Breast epithelium (tissue), 4 donors: ENCODE measurements around the gene PDIA5. TPM values are rescaled to one million over a fixed set of nuclear protein-coding genes. Genes with fewer than 3 reads are reported as not detected.

Experiments used
- DNase-seq, 2 donors: peaks; one replicate each; pipeline ENCODE4 v3.0.0-alpha.2; 2019; ENCODE audit warnings: low spot score in 2 of 2
- H3K27ac ChIP-seq, 2 donors: fragments of 200-600 bp; sonication (generic) in 1 of 2; one replicate each; pipeline ENCODE4 v1.5.1; 2016 to 2019; ENCODE audit warnings: mild to moderate bottlenecking in 1 of 2
- H3K27me3 ChIP-seq, 2 donors: fragments of 200-600 bp; sonication (generic) in 1 of 2; one replicate each; pipeline versions ENCODE4 v1.5.1 to v1.6.0; 2017 to 2019; ENCODE audit warnings: control low read depth in 1 of 2, mild to moderate bottlenecking in 1 of 2
- H3K36me3 ChIP-seq: fragments of 200-600 bp; one replicate; pipeline ENCODE4 v1.5.1; 2019
- H3K4me1 ChIP-seq, 2 donors: fragments of 200-600 bp; sonication (generic); one replicate each; pipeline ENCODE4 v1.5.1; 2016 to 2019; ENCODE audit warnings: control low read depth in 1 of 2
- H3K4me3 ChIP-seq, 3 donors: fragments of 200-600 bp; sonication (generic); 1 replicate in 2 of 3; 2 replicates in 1 of 3; pipeline ENCODE4 v1.5.1; 2016 to 2019; ENCODE audit warnings: mild to moderate bottlenecking in 3 of 3, moderate library complexity in 2 of 3
- H3K9me3 ChIP-seq, 2 donors: fragments of 200-600 bp; sonication (generic) in 1 of 2; one replicate each; pipeline ENCODE4 v1.5.1; 2016 to 2019; ENCODE audit warnings: control low read depth in 1 of 2
- POLR2A ChIP-seq: fragments of 450-650 bp; IDR thresholded peaks from one replicate; pipeline ENCODE4 v1.6.1; 2016; ENCODE audit warnings: antibody characterized with exemption, mild to moderate bottlenecking, moderate library complexity
- POLR2AphosphoS5 ChIP-seq, 3 donors: sonication (generic); formaldehyde crosslinking; IDR thresholded peaks; one replicate each; pipeline ENCODE4 v1.6.1; 2017; ENCODE audit warnings: antibody characterized with exemption in 3 of 3
- intact Hi-C: fragments of 100-400 bp; cut with DNase I; formaldehyde crosslinking; loops from one replicate; pipeline ENCODE4 v1.15.1; 2023; ENCODE audit warnings: low total_unique reads
- total RNA-seq, 3 donors: library from RNA; depleted of rRNA; stranded (reverse); fragments of >200 nt; gene quantifications; one replicate each; pipeline ENCODE4 v1.1.0, GENCODE V29; 2016
- TF ChIP-seq, protein P1 (sequence below), 3 donors: fragments of 450-650 bp; IDR thresholded peaks; one replicate each; pipeline ENCODE4 v1.5.1; 2016 to 2017; ENCODE audit warnings: antibody characterized with exemption in 3 of 3, mild to moderate bottlenecking in 3 of 3, moderate library complexity in 3 of 3

The PDIA5 gene
- total RNA-seq, 3 donors from 2014 or later: 10.7 to 26.5 (median 11.0) TPM

DNA sequence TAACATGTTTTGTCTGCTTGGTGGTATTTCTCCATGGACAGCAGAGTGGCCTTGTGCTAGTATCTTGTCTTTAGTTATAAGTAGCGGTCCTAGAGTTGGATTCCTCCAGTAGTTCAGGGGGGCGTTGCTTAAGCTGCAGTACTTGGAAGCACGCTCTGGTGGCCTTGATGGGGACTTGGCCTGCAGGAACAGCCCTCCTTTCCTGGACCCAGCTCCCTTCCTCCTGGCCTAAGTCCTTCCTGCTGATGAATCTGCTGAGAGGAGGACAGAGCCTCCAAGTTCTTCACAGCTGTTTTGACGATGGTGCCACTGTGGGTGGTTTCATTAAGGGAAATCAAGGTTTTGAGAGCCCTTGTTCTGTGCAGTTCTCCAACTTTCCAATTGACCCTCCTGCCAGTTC is 96.3 kb downstream of the PDIA5 start:
- TF ChIP-seq, protein P1, sequence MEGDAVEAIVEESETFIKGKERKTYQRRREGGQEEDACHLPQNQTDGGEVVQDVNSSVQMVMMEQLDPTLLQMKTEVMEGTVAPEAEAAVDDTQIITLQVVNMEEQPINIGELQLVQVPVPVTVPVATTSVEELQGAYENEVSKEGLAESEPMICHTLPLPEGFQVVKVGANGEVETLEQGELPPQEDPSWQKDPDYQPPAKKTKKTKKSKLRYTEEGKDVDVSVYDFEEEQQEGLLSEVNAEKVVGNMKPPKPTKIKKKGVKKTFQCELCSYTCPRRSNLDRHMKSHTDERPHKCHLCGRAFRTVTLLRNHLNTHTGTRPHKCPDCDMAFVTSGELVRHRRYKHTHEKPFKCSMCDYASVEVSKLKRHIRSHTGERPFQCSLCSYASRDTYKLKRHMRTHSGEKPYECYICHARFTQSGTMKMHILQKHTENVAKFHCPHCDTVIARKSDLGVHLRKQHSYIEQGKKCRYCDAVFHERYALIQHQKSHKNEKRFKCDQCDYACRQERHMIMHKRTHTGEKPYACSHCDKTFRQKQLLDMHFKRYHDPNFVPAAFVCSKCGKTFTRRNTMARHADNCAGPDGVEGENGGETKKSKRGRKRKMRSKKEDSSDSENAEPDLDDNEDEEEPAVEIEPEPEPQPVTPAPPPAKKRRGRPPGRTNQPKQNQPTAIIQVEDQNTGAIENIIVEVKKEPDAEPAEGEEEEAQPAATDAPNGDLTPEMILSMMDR (IDR thresholded peaks at IDR 0.05): no peak
- TF ChIP-seq POLR2AphosphoS5 (IDR thresholded peaks at IDR 0.05) (no peak), POLR2A (no peak)
- intact Hi-C loops: no loop called here
- Histone ChIP-seq H3K27me3 (no peaks in the 10 kb centered on the region), H3K4me1 (no peaks in the 10 kb centered on the region), H3K36me3 (peaks cover 7% of the 10 kb centered on the region), H3K4me3 (no peak overlapping the region), H3K9me3 (no peaks in the 10 kb centered on the region), H3K27ac (no peak overlapping the region)
- no peak for DNase-seq

DNA sequence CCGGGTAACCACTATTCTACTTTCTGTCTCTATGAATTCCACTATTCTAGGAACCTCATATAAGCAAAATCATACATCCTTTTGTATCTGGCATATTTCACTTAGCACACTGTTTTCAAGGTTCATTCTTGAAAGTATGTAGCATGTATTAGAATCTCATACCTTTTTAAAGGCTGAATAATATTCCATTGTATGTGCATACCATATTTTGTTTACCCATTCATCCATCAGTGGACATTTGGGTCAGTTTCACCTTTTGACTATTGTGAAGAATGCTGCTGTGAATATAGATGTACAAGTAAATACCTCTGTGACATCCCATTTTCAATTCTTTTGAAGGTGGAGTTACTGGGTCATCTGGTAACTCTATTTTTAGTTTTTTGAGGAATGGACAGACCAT is 98.3 kb downstream of the PDIA5 start:
- H3K27me3 ChIP-seq: no peaks in the 10 kb centered on the region
- H3K36me3 ChIP-seq: peaks cover 7% of the 10 kb centered on the region
- H3K4me1 ChIP-seq: no peaks in the 10 kb centered on the region
- intact Hi-C loops: no loop called here
- no peaks in the 10 kb centered on the region for H3K9me3 ChIP-seq
- no peak overlapping the region for H3K4me3 ChIP-seq
- no peak for DNase-seq
- TF ChIP-seq, protein P1 (IDR thresholded peaks at IDR 0.05): no peak
- TF ChIP-seq POLR2A: no peak
- no peak for TF ChIP-seq POLR2AphosphoS5 (IDR thresholded peaks at IDR 0.05)
- no peak overlapping the region for H3K27ac ChIP-seq

DNA sequence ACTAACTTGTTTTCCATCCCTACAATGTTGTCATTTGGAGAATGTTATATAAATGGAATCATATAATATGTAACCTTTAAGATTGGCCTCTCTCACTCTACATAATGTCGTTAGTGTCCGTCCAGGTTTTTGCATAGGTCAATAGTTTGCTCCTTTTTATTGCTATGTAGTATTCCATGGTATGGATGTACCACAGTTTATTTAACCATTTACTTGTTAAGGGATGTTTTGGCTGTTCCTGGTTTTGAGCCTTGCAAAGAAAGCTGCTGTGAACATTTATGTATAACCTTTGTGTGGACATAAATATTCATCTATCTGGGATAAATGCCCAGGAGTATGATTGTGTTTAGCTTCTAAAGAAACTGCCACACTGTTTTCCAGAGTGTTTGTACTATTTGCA is 100.9 kb downstream of the PDIA5 start:
- H3K36me3 ChIP-seq: peaks cover 7% of the 10 kb centered on the region
- TF ChIP-seq POLR2A (no peak), POLR2AphosphoS5 (IDR thresholded peaks at IDR 0.05) (no peak)
- TF ChIP-seq, protein P1 (IDR thresholded peaks at IDR 0.05): no peak
- H3K27ac ChIP-seq: no peak overlapping the region
- no peaks in the 10 kb centered on the region for H3K27me3 ChIP-seq
- intact Hi-C loops: no loop called here
- no peaks in the 10 kb centered on the region for H3K9me3 ChIP-seq
- no peaks in the 10 kb centered on the region for H3K4me1 ChIP-seq
- DNase-seq: no peak
- no peak overlapping the region for H3K4me3 ChIP-seq

DNA sequence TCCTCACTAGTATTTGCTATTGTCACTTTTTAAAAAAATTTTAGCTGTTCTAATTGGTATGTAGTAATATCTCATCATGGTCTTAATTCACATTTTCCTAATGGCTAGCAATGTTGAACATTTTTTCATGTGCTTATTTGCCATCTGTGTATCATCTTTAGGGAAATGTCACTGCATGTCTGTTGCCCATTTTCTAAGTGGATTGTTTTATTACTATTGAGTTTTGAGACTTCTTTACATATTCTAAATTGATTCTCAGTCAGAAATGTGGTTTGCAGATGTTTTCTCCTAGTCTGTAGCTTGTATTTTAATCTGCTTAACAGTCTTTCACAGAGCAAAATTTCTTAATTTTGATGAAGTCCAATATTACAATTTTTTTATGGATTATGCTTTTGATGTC is 101.3 kb downstream of the PDIA5 start:
- Histone ChIP-seq H3K27me3 (no peaks in the 10 kb centered on the region), H3K4me3 (no peak overlapping the region), H3K36me3 (peaks cover 7% of the 10 kb centered on the region), H3K9me3 (no peaks in the 10 kb centered on the region), H3K4me1 (no peaks in the 10 kb centered on the region), H3K27ac (no peak overlapping the region)
- no peak for DNase-seq
- TF ChIP-seq, protein P1 (IDR thresholded peaks at IDR 0.05): no peak
- TF ChIP-seq POLR2AphosphoS5 (IDR thresholded peaks at IDR 0.05) (no peak), POLR2A (no peak)
- intact Hi-C loops: no loop called here

DNA sequence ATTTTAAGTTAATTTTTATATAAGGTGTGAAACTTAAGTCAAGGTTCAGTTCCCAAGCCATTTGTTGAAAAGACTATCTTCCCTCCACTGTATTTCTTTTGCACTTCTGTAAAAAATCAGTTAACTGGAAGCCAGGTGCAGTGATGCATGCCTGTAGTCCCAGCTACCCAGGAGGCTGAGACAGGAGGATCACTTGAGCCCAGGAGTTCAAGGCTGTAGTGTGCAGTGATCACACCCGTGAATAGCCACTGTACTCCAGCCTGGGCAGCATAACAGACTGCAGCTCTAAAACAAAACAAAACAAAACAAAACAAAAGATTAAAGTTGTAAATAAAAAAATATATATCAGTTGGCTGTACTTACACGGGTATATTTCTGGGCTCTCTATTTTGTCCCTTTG is 101.8 kb downstream of the PDIA5 start:
- no peaks in the 10 kb centered on the region for H3K27me3 ChIP-seq
- no peaks in the 10 kb centered on the region for H3K9me3 ChIP-seq
- intact Hi-C loops: no loop called here
- TF ChIP-seq POLR2A: no peak
- TF ChIP-seq POLR2AphosphoS5 (IDR thresholded peaks at IDR 0.05): no peak
- TF ChIP-seq, protein P1 (IDR thresholded peaks at IDR 0.05): no peak
- no peaks in the 10 kb centered on the region for H3K4me1 ChIP-seq
- H3K36me3 ChIP-seq: peaks cover 7% of the 10 kb centered on the region
- DNase-seq: no peak
- no peak overlapping the region for H3K27ac ChIP-seq
- no peak overlapping the region for H3K4me3 ChIP-seq
